Measurements from ENCODE around the gene BPI. TPM values are rescaled to one million over a fixed set of nuclear protein-coding genes. Genes with fewer than 3 reads are reported as not detected.
A peak's percentile ranks its signal among the peaks of the same experiment; 100 is the strongest.

BPI gene
- total RNA-seq, 1 experiment from 2014 or later: not detected

- H3K4me1 ChIP-seq: peaks cover 15% of the 10 kb centered on the region
- H3K27ac Mint-ChIP-seq (ENCODE audit: unreplicated experiment): peak overlapping the region; percentile 33
- DNase-seq: no peak
- no peaks in the 10 kb centered on the region for H3K9me3 Mint-ChIP-seq (ENCODE audit: unreplicated experiment)
- no peaks in the 10 kb centered on the region for H3K27me3 Mint-ChIP-seq (ENCODE audit: insufficient read depth, unreplicated experiment)
- ChIA-PET CTCF (interaction anchor here (1.0 to 2.5 kb wide), 8 partner anchors 12 to 151 kb away, joined by 3 to 20 read pairs (median 4); no protein-coding TSS in a partner anchor), POLR2A (interaction anchor here (1.0 kb wide), 1 partner anchor 99 kb away, joined by 3 read pairs; the partner anchor contains the start of gene RALGAPB)
- no peaks in the 10 kb centered on the region for H3K27me3 ChIP-seq (replicated peaks; ENCODE audit: control insufficient read depth, insufficient read depth, low read length)
- H3K4me3 ChIP-seq (ENCODE audit: low read depth, low read length): no peak overlapping the region
- H3K36me3 ChIP-seq (ENCODE audit: control insufficient read depth, insufficient read depth, low read length): no peaks in the 10 kb centered on the region
- intact Hi-C loops (cut with micrococcal nuclease; ENCODE audit: unreplicated experiment): loop anchor here (1.0 to 2.0 kb wide), 2 partner anchors 16 to 35 kb away; no protein-coding TSS in a partner anchor
- no peak overlapping the region for H3K4me3 Mint-ChIP-seq (ENCODE audit: unreplicated experiment)
- H3K36me3 Mint-ChIP-seq (ENCODE audit: insufficient read depth, unreplicated experiment): no peaks in the 10 kb centered on the region
- BruUV-seq (replicated peaks): no TSS peak
- peaks cover 11% of the 10 kb centered on the region for H3K4me1 Mint-ChIP-seq (ENCODE audit: low read depth, unreplicated experiment)
- TF ChIP-seq CTCF (IDR thresholded peaks at IDR 0.05; ENCODE audit: insufficient read depth in 1 of 2, low read depth in 1 of 2, low read length in 1 of 2, severe bottlenecking in 1 of 2, unreplicated experiment in 1 of 2): no peak
- no peaks in the 10 kb centered on the region for H3K9me3 ChIP-seq
Measured at GRCh38 chr20:38372806-38373205, 68.8 kb downstream of the BPI start.

GRCh38 chr20:38373231-38373867, 69.4 kb downstream of the BPI start:
- peak overlapping the region; percentile 33 for H3K27ac Mint-ChIP-seq (ENCODE audit: unreplicated experiment)

More at GRCh38 chr20:38373231-38373867, 69.4 kb downstream of the BPI start:
- intact Hi-C loops (cut with micrococcal nuclease; ENCODE audit: unreplicated experiment): loop anchor here (1.0 to 2.0 kb wide), 2 partner anchors 15 to 35 kb away; no protein-coding TSS in a partner anchor
- TF ChIP-seq CTCF (IDR thresholded peaks at IDR 0.05; ENCODE audit: insufficient read depth in 1 of 2, low read depth in 1 of 2, low read length in 1 of 2, severe bottlenecking in 1 of 2, unreplicated experiment in 1 of 2): no peak
- H3K27me3 ChIP-seq (replicated peaks; ENCODE audit: control insufficient read depth, insufficient read depth, low read length): no peaks in the 10 kb centered on the region
- Mint-ChIP-seq H3K36me3 (ENCODE audit: insufficient read depth, unreplicated experiment) (no peaks in the 10 kb centered on the region), H3K27me3 (ENCODE audit: insufficient read depth, unreplicated experiment) (no peaks in the 10 kb centered on the region), H3K4me3 (ENCODE audit: unreplicated experiment) (no peak overlapping the region), H3K4me1 (ENCODE audit: low read depth, unreplicated experiment) (peaks cover 11% of the 10 kb centered on the region), H3K9me3 (ENCODE audit: unreplicated experiment) (no peaks in the 10 kb centered on the region)
- peak; percentile 73 to 82 for DNase-seq
- H3K9me3 ChIP-seq: no peaks in the 10 kb centered on the region
- H3K36me3 ChIP-seq (ENCODE audit: control insufficient read depth, insufficient read depth, low read length): no peaks in the 10 kb centered on the region
- peaks cover 15% of the 10 kb centered on the region for H3K4me1 ChIP-seq
- ChIA-PET POLR2A (interaction anchor here (0.6 to 1.0 kb wide), 2 partner anchors 99 to 411 kb away, joined by 3 read pairs; partner anchors contain the start of gene RALGAPB), CTCF (interaction anchor here (0.6 to 2.5 kb wide), 11 partner anchors 10 to 152 kb away, joined by 3 to 20 read pairs (median 3); no protein-coding TSS in a partner anchor)
- H3K4me3 ChIP-seq (ENCODE audit: low read depth, low read length): no peak overlapping the region
- no TSS peak for BruUV-seq (replicated peaks)
